ENCODE data around the gene FHIT.

FHIT gene

DNA sequence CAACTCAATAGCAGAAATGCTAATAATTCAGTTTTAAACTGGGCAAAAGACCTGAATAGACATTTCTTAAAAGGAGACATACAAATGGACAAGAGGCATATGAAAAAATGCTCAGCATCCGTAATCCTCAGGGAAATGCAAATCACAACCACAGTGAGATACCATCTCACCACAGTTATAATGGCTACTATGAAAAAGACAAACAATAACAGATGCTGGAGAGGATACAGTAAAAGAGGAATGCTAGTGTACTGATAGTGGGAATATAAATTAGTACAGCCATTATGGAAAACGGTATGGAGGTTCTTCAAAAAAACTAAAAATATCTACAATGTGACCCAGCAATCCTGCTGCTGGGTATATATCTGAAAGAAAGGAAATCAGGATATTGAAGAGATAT lies 367.2 kb downstream of the FHIT start:
- Histone ChIP-seq H3K4me1 (ENCODE audit: control insufficient read depth, insufficient read depth, low read length, unreplicated experiment) (no peaks in the 10 kb centered on the region), H3K27ac (ENCODE audit: low read depth, low read length) (no peak overlapping the region), H3K79me2 (ENCODE audit: control insufficient read depth, insufficient read depth, low read length, unreplicated experiment) (no peaks in the 10 kb centered on the region), H3K4me3 (ENCODE audit: low read depth, low read length) (no peak overlapping the region), H3K27me3 (ENCODE audit: insufficient read depth, low read length) (no peaks in the 10 kb centered on the region), H2AFZ (ENCODE audit: low read length, unreplicated experiment) (no peak overlapping the region), H3K36me3 (ENCODE audit: insufficient read depth, low read length) (no peaks in the 10 kb centered on the region)

DNA sequence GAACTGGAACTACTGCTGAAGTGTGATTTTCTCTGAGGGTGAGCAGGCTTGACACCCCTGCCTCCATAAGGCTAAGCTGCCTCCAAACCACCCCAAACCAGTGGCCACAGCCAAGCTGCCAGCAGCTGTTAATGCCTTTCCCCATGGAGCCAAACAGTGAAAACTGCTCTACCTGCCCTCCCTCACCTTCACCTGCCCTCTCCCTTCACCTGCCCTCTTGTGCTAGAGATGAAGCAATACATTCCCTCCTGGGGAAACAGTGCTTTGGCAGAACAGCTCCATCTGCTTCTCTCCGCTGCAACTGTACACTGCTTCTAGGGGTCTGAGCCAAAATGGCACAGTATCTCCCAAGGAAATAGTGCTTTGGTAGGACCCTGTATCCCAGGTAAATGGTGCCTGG lies 374.1 kb downstream of the FHIT start:
- H3K79me2 ChIP-seq (ENCODE audit: control insufficient read depth, insufficient read depth, low read length, unreplicated experiment) = no peaks in the 10 kb centered on the region
- H3K27ac ChIP-seq (ENCODE audit: low read depth, low read length) = no peak overlapping the region
- no peaks in the 10 kb centered on the region for H3K27me3 ChIP-seq (ENCODE audit: insufficient read depth, low read length)
- no peak overlapping the region for H2AFZ ChIP-seq (ENCODE audit: low read length, unreplicated experiment)
- no peaks in the 10 kb centered on the region for H3K36me3 ChIP-seq (ENCODE audit: insufficient read depth, low read length)
- H3K4me1 ChIP-seq (ENCODE audit: control insufficient read depth, insufficient read depth, low read length, unreplicated experiment) = no peaks in the 10 kb centered on the region
- no peak overlapping the region for H3K4me3 ChIP-seq (ENCODE audit: low read depth, low read length)

DNA sequence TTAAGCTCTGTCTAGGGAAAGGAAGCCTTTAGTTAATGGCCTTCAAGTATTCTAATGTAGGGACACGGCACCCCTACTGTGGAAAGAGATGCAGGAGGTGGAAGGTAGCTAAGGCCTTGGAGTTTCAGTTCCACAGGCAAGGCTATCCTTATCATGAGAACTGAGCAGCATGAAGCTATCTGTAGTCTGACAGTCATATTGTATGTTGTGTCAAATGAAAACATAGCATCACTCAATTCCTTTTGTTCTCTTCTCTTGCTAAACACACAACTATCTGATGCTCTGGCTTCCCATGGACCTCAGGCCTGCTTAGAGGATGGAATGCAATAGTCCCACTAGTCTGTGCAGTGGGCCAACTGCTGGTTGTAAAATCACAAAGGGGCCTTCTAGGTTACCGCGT lies 380.9 kb downstream of the FHIT start:
- Histone ChIP-seq H3K79me2 (ENCODE audit: control insufficient read depth, insufficient read depth, low read length, unreplicated experiment) (no peaks in the 10 kb centered on the region), H3K36me3 (ENCODE audit: insufficient read depth, low read length) (no peaks in the 10 kb centered on the region), H3K27ac (ENCODE audit: low read depth, low read length) (no peak overlapping the region), H3K4me3 (ENCODE audit: low read depth, low read length) (no peak overlapping the region), H3K27me3 (ENCODE audit: insufficient read depth, low read length) (no peaks in the 10 kb centered on the region), H3K4me1 (ENCODE audit: control insufficient read depth, insufficient read depth, low read length, unreplicated experiment) (no peaks in the 10 kb centered on the region), H2AFZ (ENCODE audit: low read length, unreplicated experiment) (no peak overlapping the region)

DNA sequence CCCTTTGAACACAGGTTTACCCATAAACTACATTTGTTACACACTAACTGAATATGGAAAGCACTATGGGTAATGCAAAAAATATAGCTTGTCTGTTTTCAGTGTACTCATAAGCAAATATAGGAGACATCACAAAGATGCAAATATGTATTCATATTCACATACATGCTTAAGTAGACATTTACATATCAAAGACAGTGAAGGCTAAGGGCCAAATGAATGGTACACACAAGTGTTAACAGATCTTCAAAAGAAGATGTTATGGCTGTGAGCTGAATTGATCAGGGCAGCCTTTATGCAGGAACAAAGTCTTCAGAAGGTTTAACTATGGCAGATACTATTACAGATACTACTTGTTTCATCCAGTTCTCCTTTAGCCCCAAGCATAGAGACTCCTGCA lies 384.1 kb downstream of the FHIT start:
- H3K27me3 ChIP-seq (ENCODE audit: insufficient read depth, low read length) = no peaks in the 10 kb centered on the region
- H3K4me1 ChIP-seq (ENCODE audit: control insufficient read depth, insufficient read depth, low read length, unreplicated experiment) = no peaks in the 10 kb centered on the region
- no peak overlapping the region for H3K4me3 ChIP-seq (ENCODE audit: low read depth, low read length)
- H3K79me2 ChIP-seq (ENCODE audit: control insufficient read depth, insufficient read depth, low read length, unreplicated experiment) = no peaks in the 10 kb centered on the region
- H3K27ac ChIP-seq (ENCODE audit: low read depth, low read length) = no peak overlapping the region
- no peak overlapping the region for H2AFZ ChIP-seq (ENCODE audit: low read length, unreplicated experiment)
- H3K36me3 ChIP-seq (ENCODE audit: insufficient read depth, low read length) = no peaks in the 10 kb centered on the region

DNA sequence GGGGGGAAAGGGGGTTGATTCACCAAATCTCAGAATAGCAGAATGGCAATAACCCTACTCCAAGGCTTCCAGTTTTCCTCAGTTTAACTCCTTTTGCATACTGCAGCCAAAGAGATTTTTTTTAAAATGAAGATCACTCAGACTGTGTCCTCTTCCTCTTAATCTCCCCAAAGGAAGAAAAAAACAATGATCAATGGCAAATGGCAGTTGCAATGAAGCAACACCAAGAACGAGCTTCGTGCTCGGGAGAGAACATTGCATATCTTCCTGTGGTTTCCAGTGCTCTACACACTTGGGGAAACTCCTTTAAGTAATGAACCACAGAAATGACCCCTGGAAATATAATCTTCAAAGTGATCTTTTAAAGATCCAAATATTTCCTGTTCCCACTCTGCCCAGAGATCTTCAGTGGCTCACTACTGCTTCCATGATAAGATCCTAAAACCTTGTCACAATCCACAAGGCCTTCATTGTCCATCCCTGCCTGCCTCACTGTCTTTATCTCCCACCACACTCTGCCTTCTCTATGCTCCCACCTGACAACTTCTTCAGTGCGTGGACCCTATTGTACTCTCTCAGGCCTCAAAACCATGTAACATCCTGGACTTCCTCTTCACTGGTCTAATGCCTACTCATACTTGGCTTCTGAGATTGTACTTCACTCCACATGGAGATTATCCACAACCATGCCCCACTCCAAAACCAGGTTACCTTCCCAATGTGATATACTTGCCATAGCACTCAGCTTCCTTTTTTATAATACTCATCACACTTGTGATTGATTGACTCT lies 394.8 kb downstream of the FHIT start:
- Histone ChIP-seq H3K4me1 (ENCODE audit: control insufficient read depth, insufficient read depth, low read length, unreplicated experiment) (no peaks in the 10 kb centered on the region), H3K4me3 (ENCODE audit: low read depth, low read length) (no peak overlapping the region), H2AFZ (ENCODE audit: low read length, unreplicated experiment) (no peak overlapping the region), H3K79me2 (ENCODE audit: control insufficient read depth, insufficient read depth, low read length, unreplicated experiment) (no peaks in the 10 kb centered on the region), H3K27me3 (ENCODE audit: insufficient read depth, low read length) (no peaks in the 10 kb centered on the region), H3K36me3 (ENCODE audit: insufficient read depth, low read length) (no peaks in the 10 kb centered on the region), H3K27ac (ENCODE audit: low read depth, low read length) (no peak overlapping the region)

DNA sequence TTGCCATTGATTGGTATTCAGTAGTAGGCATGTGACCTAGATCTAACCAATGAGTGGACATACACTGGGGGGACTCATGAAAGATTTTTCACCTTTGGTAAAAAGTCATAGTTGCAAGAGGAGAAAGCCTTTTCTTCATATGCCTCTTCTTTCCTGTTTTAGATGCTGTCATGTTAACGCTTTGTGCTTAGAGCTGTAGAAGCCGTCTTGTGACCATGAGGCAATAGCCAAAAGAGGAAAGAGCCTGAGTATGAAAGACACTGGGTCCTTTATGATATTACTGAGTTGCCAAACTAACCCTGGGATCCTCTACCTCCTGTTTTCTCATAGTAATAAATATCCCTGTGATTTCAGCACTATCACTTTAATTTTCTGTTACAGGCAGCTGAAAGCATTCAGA lies 396.0 kb downstream of the FHIT start:
- no peak overlapping the region for H3K27ac ChIP-seq (ENCODE audit: low read depth, low read length)
- no peaks in the 10 kb centered on the region for H3K79me2 ChIP-seq (ENCODE audit: control insufficient read depth, insufficient read depth, low read length, unreplicated experiment)

DNA sequence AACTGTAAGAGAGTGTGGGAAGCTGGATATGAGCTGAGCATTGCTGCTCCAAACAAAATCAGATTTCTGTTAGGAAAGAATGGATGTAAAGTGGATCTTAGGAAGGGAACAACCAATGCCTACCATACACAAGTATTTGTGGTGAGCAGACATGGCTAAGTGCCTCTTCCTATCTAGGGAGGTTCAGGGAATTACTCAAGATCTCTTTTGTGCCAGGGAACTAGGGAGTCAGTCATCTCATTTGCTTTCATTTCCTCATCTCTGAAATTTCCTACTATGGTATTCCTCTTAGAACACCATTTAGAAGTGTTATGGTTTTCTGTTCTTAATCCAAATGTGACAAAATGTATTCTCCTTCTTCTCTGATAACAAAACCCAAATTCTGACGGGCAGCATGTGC lies 396.5 kb downstream of the FHIT start:
- Histone ChIP-seq H3K4me1 (ENCODE audit: control insufficient read depth, insufficient read depth, low read length, unreplicated experiment) (no peaks in the 10 kb centered on the region), H3K36me3 (ENCODE audit: insufficient read depth, low read length) (no peaks in the 10 kb centered on the region), H3K4me3 (ENCODE audit: low read depth, low read length) (no peak overlapping the region), H3K27ac (ENCODE audit: low read depth, low read length) (no peak overlapping the region), H2AFZ (ENCODE audit: low read length, unreplicated experiment) (no peak overlapping the region), H3K79me2 (ENCODE audit: control insufficient read depth, insufficient read depth, low read length, unreplicated experiment) (no peaks in the 10 kb centered on the region), H3K27me3 (ENCODE audit: insufficient read depth, low read length) (no peaks in the 10 kb centered on the region; the same call in 1 of the 2 replicates)

More for the DNA sequence above, 396.0 kb downstream of the FHIT start:
- no peak overlapping the region for H2AFZ ChIP-seq (ENCODE audit: low read length, unreplicated experiment)
- H3K4me3 ChIP-seq (ENCODE audit: low read depth, low read length) = no peak overlapping the region
- no peaks in the 10 kb centered on the region for H3K36me3 ChIP-seq (ENCODE audit: insufficient read depth, low read length)
- no peaks in the 10 kb centered on the region; the same call in 1 of the 2 replicates for H3K27me3 ChIP-seq (ENCODE audit: insufficient read depth, low read length)
- H3K4me1 ChIP-seq (ENCODE audit: control insufficient read depth, insufficient read depth, low read length, unreplicated experiment) = no peaks in the 10 kb centered on the region

DNA sequence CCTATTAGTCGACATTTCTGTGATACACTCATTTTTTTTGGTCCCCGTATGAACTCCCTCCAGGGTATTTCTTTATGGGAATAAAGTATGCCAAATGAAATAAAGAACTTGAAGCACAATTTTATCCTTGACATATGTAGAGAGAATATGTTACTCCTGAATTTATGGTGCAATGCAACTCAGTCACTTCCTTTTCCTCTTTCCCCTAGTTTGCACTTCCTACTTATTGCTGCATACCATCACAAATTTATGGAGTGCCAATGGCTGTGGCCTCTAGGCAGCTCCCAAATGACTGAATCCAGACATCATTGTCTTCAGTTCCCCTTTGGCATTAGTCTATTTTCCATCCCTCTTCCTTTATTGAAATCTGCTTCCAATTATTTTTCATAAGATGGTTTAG lies 403.5 kb downstream of the FHIT start:
- H2AFZ ChIP-seq (ENCODE audit: low read length, unreplicated experiment) = no peak overlapping the region
- H3K36me3 ChIP-seq (ENCODE audit: insufficient read depth, low read length) = no peaks in the 10 kb centered on the region
- H3K27me3 ChIP-seq (ENCODE audit: insufficient read depth, low read length) = no peaks in the 10 kb centered on the region; the same call in 1 of the 2 replicates
- H3K4me3 ChIP-seq (ENCODE audit: low read depth, low read length) = no peak overlapping the region
- H3K4me1 ChIP-seq (ENCODE audit: control insufficient read depth, insufficient read depth, low read length, unreplicated experiment) = no peaks in the 10 kb centered on the region
- H3K79me2 ChIP-seq (ENCODE audit: control insufficient read depth, insufficient read depth, low read length, unreplicated experiment) = no peaks in the 10 kb centered on the region
- H3K27ac ChIP-seq (ENCODE audit: low read depth, low read length) = no peak overlapping the region

DNA sequence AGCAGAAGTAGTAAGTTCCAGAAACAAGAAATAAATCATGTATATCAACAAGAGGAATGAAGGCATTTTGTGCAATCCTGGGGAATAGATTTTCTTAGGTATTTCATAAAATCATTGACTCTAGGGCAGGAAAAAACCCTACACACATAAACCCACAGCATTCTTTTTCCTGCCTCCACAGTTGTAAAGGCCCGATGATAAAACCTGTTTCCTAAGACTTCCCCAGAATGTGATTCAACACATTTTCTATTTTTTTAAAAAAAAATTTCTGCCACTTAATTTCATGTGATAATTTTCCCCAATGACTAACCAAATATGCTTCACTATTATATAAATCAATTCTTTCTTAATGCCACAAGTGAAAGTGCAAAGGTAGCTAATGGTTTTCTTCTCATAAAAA lies 407.0 kb downstream of the FHIT start:
- Histone ChIP-seq H3K27ac (ENCODE audit: low read depth, low read length) (no peak overlapping the region), H2AFZ (ENCODE audit: low read length, unreplicated experiment) (no peak overlapping the region), H3K36me3 (ENCODE audit: insufficient read depth, low read length) (no peaks in the 10 kb centered on the region), H3K27me3 (ENCODE audit: insufficient read depth, low read length) (no peaks in the 10 kb centered on the region), H3K79me2 (ENCODE audit: control insufficient read depth, insufficient read depth, low read length, unreplicated experiment) (no peaks in the 10 kb centered on the region), H3K4me3 (ENCODE audit: low read depth, low read length) (no peak overlapping the region), H3K4me1 (ENCODE audit: control insufficient read depth, insufficient read depth, low read length, unreplicated experiment) (no peaks in the 10 kb centered on the region)

DNA sequence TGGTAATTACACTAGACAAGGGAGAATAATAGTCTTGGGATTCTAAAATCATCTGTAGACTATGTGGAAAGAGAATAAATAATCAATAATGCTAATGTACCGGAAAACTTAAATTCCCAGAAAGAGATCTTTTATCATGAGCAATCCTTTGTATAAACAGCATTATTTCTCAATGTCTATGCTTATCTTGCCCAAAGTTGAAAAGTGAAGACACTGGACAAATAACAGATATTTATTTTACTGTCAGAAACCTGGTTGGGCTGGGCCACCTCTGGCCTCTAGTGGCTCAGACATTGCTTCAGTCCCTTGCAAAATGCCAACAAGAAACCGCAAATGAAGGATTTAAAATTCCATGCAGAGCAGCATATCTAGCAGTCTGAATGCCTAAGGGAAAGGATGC lies 409.9 kb downstream of the FHIT start:
- Histone ChIP-seq H3K27me3 (ENCODE audit: insufficient read depth, low read length) (no peaks in the 10 kb centered on the region), H2AFZ (ENCODE audit: low read length, unreplicated experiment) (no peak overlapping the region), H3K4me1 (ENCODE audit: control insufficient read depth, insufficient read depth, low read length, unreplicated experiment) (no peaks in the 10 kb centered on the region), H3K36me3 (ENCODE audit: insufficient read depth, low read length) (no peaks in the 10 kb centered on the region), H3K79me2 (ENCODE audit: control insufficient read depth, insufficient read depth, low read length, unreplicated experiment) (no peaks in the 10 kb centered on the region), H3K27ac (ENCODE audit: low read depth, low read length) (no peak overlapping the region), H3K4me3 (ENCODE audit: low read depth, low read length) (no peak overlapping the region)

DNA sequence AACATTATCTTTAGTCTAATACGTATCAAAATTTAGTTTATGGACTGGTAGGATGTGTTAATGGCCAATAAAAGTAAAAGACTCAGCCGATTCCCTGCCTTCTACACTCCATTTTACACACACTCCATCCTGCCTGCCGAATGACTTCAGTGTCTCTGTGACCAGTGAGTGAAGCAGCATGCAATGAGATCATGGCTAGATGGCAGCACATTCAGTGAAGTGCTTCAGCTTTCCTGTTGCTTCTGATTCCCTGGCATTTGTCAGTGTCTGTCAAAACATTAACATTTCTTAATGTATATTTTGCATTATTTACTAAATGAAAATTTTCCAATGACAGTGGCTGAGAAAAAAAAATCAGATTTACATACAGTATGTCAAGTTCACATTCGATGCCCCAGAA lies 412.0 kb downstream of the FHIT start:
- Histone ChIP-seq H3K4me1 (ENCODE audit: control insufficient read depth, insufficient read depth, low read length, unreplicated experiment) (no peaks in the 10 kb centered on the region), H3K4me3 (ENCODE audit: low read depth, low read length) (no peak overlapping the region), H3K79me2 (ENCODE audit: control insufficient read depth, insufficient read depth, low read length, unreplicated experiment) (no peaks in the 10 kb centered on the region)

More for the DNA sequence above, 412.0 kb downstream of the FHIT start:
- H3K27ac ChIP-seq (ENCODE audit: low read depth, low read length) = no peak overlapping the region
- no peak overlapping the region for H2AFZ ChIP-seq (ENCODE audit: low read length, unreplicated experiment)
- H3K36me3 ChIP-seq (ENCODE audit: insufficient read depth, low read length) = no peaks in the 10 kb centered on the region
- no peaks in the 10 kb centered on the region for H3K27me3 ChIP-seq (ENCODE audit: insufficient read depth, low read length)

All from ACC112 (cell line).